IPS-20b (cell line): Measurements from ENCODE around the gene WNT7B.

Source experiments
- H3K27ac ChIP-seq: one replicate; pipeline ENCODE4 v1.5.1; 2013; ENCODE audit warnings: low read length
- H3K27me3 ChIP-seq: 2 replicates; pipeline ENCODE4 v1.6.1; 2013; ENCODE audit warnings: mild to moderate bottlenecking, low read length, inconsistent platforms; ENCODE audit not compliant: insufficient read depth
- H3K36me3 ChIP-seq: 2 replicates; pipeline ENCODE4 v1.6.1; 2013; ENCODE audit warnings: low read depth, mild to moderate bottlenecking, inconsistent platforms, low read length, moderate library complexity; ENCODE audit not compliant: insufficient read depth
- H3K4me1 ChIP-seq: 2 replicates; pipeline ENCODE4 v1.6.1; 2013; ENCODE audit warnings: mild to moderate bottlenecking, control low read depth, inconsistent platforms, low read length, moderate library complexity; ENCODE audit not compliant: insufficient read depth
- H3K4me3 ChIP-seq: 2 replicates; pipeline ENCODE4 v1.5.1; 2013; ENCODE audit warnings: mild to moderate bottlenecking, low read length, inconsistent platforms
- H3K9ac ChIP-seq: 2 replicates; pipeline ENCODE4 v1.6.1; 2013; ENCODE audit warnings: low read depth, mild to moderate bottlenecking, inconsistent platforms, low read length, moderate library complexity
- H3K9me3 ChIP-seq: 2 replicates; pipeline ENCODE4 v1.6.1; 2013; ENCODE audit warnings: mild to moderate bottlenecking, low read depth, low read length, inconsistent platforms; ENCODE audit not compliant: insufficient read depth

The WNT7B gene

GRCh38 chr22:45917146-45917545 lies 59.8 kb downstream of the WNT7B start:
- no peaks in the 10 kb centered on the region for H3K9me3 ChIP-seq
- H3K27me3 ChIP-seq, result no peaks in the 10 kb centered on the region
- no peak overlapping the region for H3K27ac ChIP-seq
- no peak overlapping the region for H3K4me3 ChIP-seq
- H3K4me1 ChIP-seq, result no peaks in the 10 kb centered on the region
- no peak overlapping the region for H3K9ac ChIP-seq
- no peaks in the 10 kb centered on the region for H3K36me3 ChIP-seq

DNA sequence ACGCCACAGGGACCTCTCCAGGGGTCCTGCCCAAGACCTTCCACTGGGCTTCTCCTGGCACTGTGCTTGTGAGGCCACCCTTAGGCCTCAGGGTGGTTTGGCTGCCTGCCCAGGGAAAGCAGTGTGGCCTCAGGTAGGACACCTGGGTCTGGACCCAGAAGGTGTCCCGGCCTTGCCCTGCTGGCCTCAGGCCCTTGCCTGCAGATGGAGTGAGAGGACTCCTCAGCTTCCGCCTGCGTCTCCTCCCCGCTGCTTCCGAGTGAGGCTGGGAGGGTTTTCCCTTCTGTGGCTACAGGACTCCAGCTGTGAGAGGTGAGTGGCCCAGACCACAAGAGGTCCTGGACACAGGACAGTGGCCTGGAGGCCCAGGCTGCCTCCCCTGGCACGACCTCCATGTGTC lies 60.4 kb downstream of the WNT7B start:
- Histone ChIP-seq H3K9me3 (no peaks in the 10 kb centered on the region), H3K27me3 (no peaks in the 10 kb centered on the region), H3K27ac (no peak overlapping the region), H3K9ac (no peak overlapping the region), H3K36me3 (no peaks in the 10 kb centered on the region), H3K4me3 (no peak overlapping the region), H3K4me1 (no peaks in the 10 kb centered on the region)

GRCh38 chr22:45915841-45916240 lies 61.1 kb downstream of the WNT7B start:
- Histone ChIP-seq H3K36me3 (no peaks in the 10 kb centered on the region), H3K4me3 (no peak overlapping the region), H3K9me3 (no peaks in the 10 kb centered on the region), H3K9ac (no peak overlapping the region), H3K27ac (no peak overlapping the region), H3K4me1 (no peaks in the 10 kb centered on the region), H3K27me3 (no peaks in the 10 kb centered on the region)

DNA sequence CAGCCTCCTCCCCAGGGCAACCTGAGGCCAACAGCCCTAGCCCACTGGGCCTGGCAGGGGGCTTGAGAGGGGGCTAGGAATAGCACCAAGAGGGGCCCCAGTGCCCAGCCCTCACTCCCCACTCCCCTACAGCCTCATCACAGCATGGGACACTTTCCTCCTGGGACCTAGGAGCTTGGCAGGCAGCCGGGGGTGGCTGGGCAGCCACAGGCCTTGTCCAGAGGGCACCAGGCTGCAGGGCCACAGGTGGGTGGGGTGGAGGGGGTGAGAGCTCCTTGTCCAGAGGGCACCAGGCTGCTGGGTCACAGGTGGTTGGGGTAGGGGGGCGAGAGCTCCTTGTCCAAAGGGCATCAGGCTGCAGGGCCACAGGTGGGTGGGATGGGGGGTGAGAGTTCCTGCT lies 61.8 kb downstream of the WNT7B start:
- no peak overlapping the region for H3K27ac ChIP-seq
- H3K27me3 ChIP-seq, result no peaks in the 10 kb centered on the region

GRCh38 chr22:45914309-45914708 lies 62.7 kb downstream of the WNT7B start:
- no peak overlapping the region for H3K4me3 ChIP-seq
- no peaks in the 10 kb centered on the region for H3K27me3 ChIP-seq
- H3K9me3 ChIP-seq, result no peaks in the 10 kb centered on the region
- no peak overlapping the region for H3K27ac ChIP-seq
- no peak overlapping the region for H3K9ac ChIP-seq
- H3K36me3 ChIP-seq, result no peaks in the 10 kb centered on the region
- no peaks in the 10 kb centered on the region for H3K4me1 ChIP-seq

More for the DNA sequence above, 61.8 kb downstream of the WNT7B start:
- Histone ChIP-seq H3K4me3 (no peak overlapping the region), H3K4me1 (no peaks in the 10 kb centered on the region), H3K9ac (no peak overlapping the region), H3K9me3 (no peaks in the 10 kb centered on the region), H3K36me3 (no peaks in the 10 kb centered on the region)

DNA sequence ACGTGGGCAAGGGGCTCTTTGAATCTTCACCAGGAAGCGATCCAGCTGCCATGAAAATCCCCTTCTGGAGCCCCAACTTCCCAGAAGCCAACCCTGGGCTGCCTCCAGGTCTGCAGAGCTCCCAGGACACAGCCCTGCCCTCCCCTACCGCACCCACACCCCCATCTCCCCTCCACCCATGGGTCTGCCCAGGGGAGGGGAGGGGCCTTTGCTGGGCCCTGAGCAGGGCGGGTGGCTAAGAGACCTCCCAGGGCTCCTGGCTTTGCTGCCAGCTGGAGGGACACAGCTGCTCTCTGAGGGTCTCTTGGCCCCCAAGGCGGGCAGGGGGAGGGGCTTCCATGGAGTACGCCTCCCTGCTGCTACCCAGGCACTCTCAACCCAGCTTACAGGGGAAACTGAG lies 64.1 kb downstream of the WNT7B start:
- no peaks in the 10 kb centered on the region for H3K36me3 ChIP-seq

DNA sequence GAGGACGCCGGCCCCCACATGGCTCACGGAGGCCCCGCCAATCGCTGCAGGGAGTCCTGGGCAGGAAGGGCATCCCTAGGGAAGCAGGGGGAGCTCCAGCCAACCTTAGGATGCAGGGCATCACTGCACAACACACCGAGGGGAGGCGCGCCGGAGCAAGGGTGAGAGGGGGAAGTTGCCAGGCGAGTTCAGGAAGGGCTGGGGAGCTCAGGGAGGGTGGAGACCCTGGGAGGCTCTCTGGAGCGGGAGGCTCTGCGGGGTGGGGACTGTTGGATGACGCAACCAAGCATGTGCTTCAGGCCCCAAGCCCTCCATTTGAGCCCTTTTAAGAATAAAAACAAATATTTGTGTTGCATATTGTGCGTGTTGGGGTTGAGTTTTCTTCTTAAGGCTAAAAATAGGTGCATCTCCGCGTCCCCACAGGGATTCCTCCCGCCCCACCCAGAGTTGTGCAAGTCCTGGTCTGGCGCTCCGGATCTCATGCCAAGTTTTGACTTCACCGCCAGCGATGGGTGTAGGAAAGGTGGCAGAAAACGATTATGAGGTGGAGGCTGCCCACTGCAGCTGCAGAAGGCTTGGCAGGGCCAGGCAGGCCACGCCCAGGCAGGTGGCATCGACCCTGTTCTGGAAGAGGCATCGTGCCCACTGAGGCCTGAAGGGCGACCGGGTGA lies 65.2 kb downstream of the WNT7B start:
- no peak overlapping the region for H3K4me3 ChIP-seq
- H3K36me3 ChIP-seq, result no peaks in the 10 kb centered on the region
- H3K9ac ChIP-seq, result no peak overlapping the region
- H3K27ac ChIP-seq, result no peak overlapping the region
- no peaks in the 10 kb centered on the region for H3K27me3 ChIP-seq
- no peaks in the 10 kb centered on the region for H3K9me3 ChIP-seq
- no peaks in the 10 kb centered on the region for H3K4me1 ChIP-seq

More for the DNA sequence above, 64.1 kb downstream of the WNT7B start:
- Histone ChIP-seq H3K9ac (no peak overlapping the region), H3K4me1 (no peaks in the 10 kb centered on the region), H3K4me3 (no peak overlapping the region), H3K27ac (no peak overlapping the region), H3K9me3 (no peaks in the 10 kb centered on the region), H3K27me3 (no peaks in the 10 kb centered on the region)

- no peaks in the 10 kb centered on the region for H3K4me1 ChIP-seq
- H3K9me3 ChIP-seq, result no peaks in the 10 kb centered on the region
- H3K27me3 ChIP-seq, result no peaks in the 10 kb centered on the region
- H3K4me3 ChIP-seq, result no peak overlapping the region
- no peaks in the 10 kb centered on the region for H3K36me3 ChIP-seq
- no peak overlapping the region for H3K27ac ChIP-seq
- H3K9ac ChIP-seq, result no peak overlapping the region
These were observed 66.0 kb downstream of the WNT7B start for GRCh38 chr22:45910928-45911467.

- Histone ChIP-seq H3K27me3 (no peaks in the 10 kb centered on the region), H3K36me3 (no peaks in the 10 kb centered on the region), H3K9ac (no peak overlapping the region), H3K4me1 (no peaks in the 10 kb centered on the region), H3K4me3 (no peak overlapping the region), H3K27ac (no peak overlapping the region), H3K9me3 (no peaks in the 10 kb centered on the region)
These were observed 68.0 kb downstream of the WNT7B start for GRCh38 chr22:45908961-45909360.

GRCh38 chr22:45907996-45908395 lies 69.0 kb downstream of the WNT7B start:
- Histone ChIP-seq H3K27ac (no peak overlapping the region), H3K9ac (no peak overlapping the region), H3K9me3 (no peaks in the 10 kb centered on the region), H3K27me3 (no peaks in the 10 kb centered on the region), H3K4me1 (no peaks in the 10 kb centered on the region), H3K36me3 (no peaks in the 10 kb centered on the region), H3K4me3 (no peak overlapping the region)

GRCh38 chr22:45907378-45907777 lies 69.6 kb downstream of the WNT7B start:
- Histone ChIP-seq H3K9me3 (no peaks in the 10 kb centered on the region), H3K27ac (no peak overlapping the region), H3K36me3 (no peaks in the 10 kb centered on the region), H3K27me3 (no peaks in the 10 kb centered on the region), H3K9ac (no peak overlapping the region), H3K4me1 (no peaks in the 10 kb centered on the region), H3K4me3 (no peak overlapping the region)

- Histone ChIP-seq H3K9ac (no peak overlapping the region), H3K4me3 (no peak overlapping the region), H3K4me1 (no peaks in the 10 kb centered on the region), H3K27me3 (no peaks in the 10 kb centered on the region), H3K9me3 (no peaks in the 10 kb centered on the region), H3K36me3 (no peaks in the 10 kb centered on the region), H3K27ac (no peak overlapping the region)
These were observed 70.0 kb downstream of the WNT7B start for GRCh38 chr22:45906946-45907345.
